GM19395 (cell line): ENCODE measurements around the gene GAPT.

Source experiments
- ATAC-seq: cut with Tn5 transposase; IDR thresholded peaks from one replicate; pipeline ENCODE4 v1.9.1; 2021; ENCODE audit warnings: mild to moderate bottlenecking, moderate library complexity; ENCODE audit not compliant: unreplicated experiment

The GAPT gene

GRCh38 chr5:58491216-58491892 lies at the start of gene GAPT:
GAPT (plus strand) TSS chr5:58491435; CDS start chr5:58494537, 3,102 bp downstream.
- peak; percentile 91 for ATAC-seq

- no peak for ATAC-seq
Measured at GRCh38 chr5:58444805-58445204, 46.4 kb upstream of the GAPT start.

GRCh38 chr5:58446024-58446423 lies 45.2 kb upstream of the GAPT start:
- no peak for ATAC-seq

GRCh38 chr5:58447226-58447625 lies 44.0 kb upstream of the GAPT start:
- ATAC-seq: no peak

GRCh38 chr5:58450018-58450417 lies 41.2 kb upstream of the GAPT start:
- ATAC-seq: no peak

- no peak for ATAC-seq
Measured at GRCh38 chr5:58450811-58451629, 40.2 kb upstream of the GAPT start.

GRCh38 chr5:58451732-58452565 lies 39.3 kb upstream of the GAPT start:
- ATAC-seq: no peak

- ATAC-seq: no peak
Measured at GRCh38 chr5:58452566-58453258, 38.5 kb upstream of the GAPT start.

- ATAC-seq: no peak
Measured at GRCh38 chr5:58453306-58453705, 37.9 kb upstream of the GAPT start.

- no peak for ATAC-seq
Measured at GRCh38 chr5:58454025-58454424, 37.2 kb upstream of the GAPT start.

- ATAC-seq: no peak
Measured at GRCh38 chr5:58455066-58455465, 36.2 kb upstream of the GAPT start.

GRCh38 chr5:58455480-58455879 lies 35.8 kb upstream of the GAPT start:
- ATAC-seq: no peak

- no peak for ATAC-seq
Measured at GRCh38 chr5:58456026-58456425, 35.2 kb upstream of the GAPT start.

GRCh38 chr5:58456486-58456885 lies 34.7 kb upstream of the GAPT start:
- ATAC-seq: no peak

- no peak for ATAC-seq
Measured at GRCh38 chr5:58457050-58457449, 34.2 kb upstream of the GAPT start.

- no peak for ATAC-seq
Measured at GRCh38 chr5:58458141-58458742, 33.0 kb upstream of the GAPT start.

GRCh38 chr5:58458743-58459145 lies 32.5 kb upstream of the GAPT start:
- no peak for ATAC-seq

GRCh38 chr5:58459146-58460001 lies 31.9 kb upstream of the GAPT start:
- peak; percentile 2 for ATAC-seq

GRCh38 chr5:58460002-58460731 lies 31.1 kb upstream of the GAPT start, which contains the start of gene PLK2:
PLK2 (minus strand) TSS chr5:58460086; CDS start chr5:58459959, 127 bp downstream.
- peak; percentile 76 for ATAC-seq
